Measurements from ENCODE around the gene SIVA1. TPM values are rescaled to one million over a fixed set of nuclear protein-coding genes. Genes with fewer than 3 reads are reported as not detected.
A peak's percentile ranks its signal among the peaks of the same experiment; 100 is the strongest.

The SIVA1 gene
- total and polyA plus RNA-seq, 4 donors = 67.5 to 212 (median 128) TPM

- Histone ChIP-seq H3K9ac (ENCODE audit: insufficient read depth in 1 of 2, low read length in 2 of 2) (no peak overlapping the region), H3K4me1 (ENCODE audit: control insufficient read depth in 5 of 5, insufficient read depth in 5 of 5, low read length in 5 of 5) (peaks cover 12 to 41% (median 32%) of the 10 kb centered on the region in 5 donors), H3K27ac (ENCODE audit: low read depth in 1 of 2, low read length in 1 of 2) (peak overlapping the region in 1 of 2 donors; percentile 21), H3K27me3 (ENCODE audit: control insufficient read depth in 3 of 3, insufficient read depth in 3 of 3, low read length in 2 of 3) (no peaks in the 10 kb centered on the region), H3K9me3 (ENCODE audit: control insufficient read depth in 4 of 4, insufficient read depth in 3 of 4, low read length in 3 of 4) (no peaks in the 10 kb centered on the region), H3K36me3 (ENCODE audit: control insufficient read depth in 4 of 4, insufficient read depth in 4 of 4, low read length in 4 of 4) (peaks cover 0 to 31% (median 9%) of the 10 kb centered on the region in 4 donors), H3K4me3 (no peak overlapping the region)
- TF ChIP-seq CTCF (IDR thresholded peaks at IDR 0.05; ENCODE audit: control extremely low read depth, extremely low read depth) = no peak
- ATAC-seq (ENCODE audit: insufficient read depth, low FRiP score) = no peak
- DNase-seq = no peak
- 83 to 89% methylated on average over 16 of the region's 16 CpGs for WGBS, 2 donors
Measured at GRCh38 chr14:104792945-104793702, 40.2 kb downstream of the SIVA1 start.

GRCh38 chr14:104793703-104793959 lies 40.7 kb downstream of the SIVA1 start:
- no peak overlapping the region for H3K4me3 ChIP-seq
- H3K9me3 ChIP-seq (ENCODE audit: control insufficient read depth in 4 of 4, insufficient read depth in 3 of 4, low read length in 3 of 4) = no peaks in the 10 kb centered on the region
- no peak overlapping the region for H3K27ac ChIP-seq (ENCODE audit: low read depth in 1 of 2, low read length in 1 of 2)
- DNase-seq (no peak), ATAC-seq (ENCODE audit: insufficient read depth, low FRiP score) (no peak)
- no peak for TF ChIP-seq CTCF (IDR thresholded peaks at IDR 0.05; ENCODE audit: control extremely low read depth, extremely low read depth)
- H3K36me3 ChIP-seq (ENCODE audit: control insufficient read depth in 4 of 4, insufficient read depth in 4 of 4, low read length in 4 of 4) = peaks cover 0 to 28% (median 9%) of the 10 kb centered on the region in 4 donors
- peaks cover 12 to 36% (median 32%) of the 10 kb centered on the region in 5 donors for H3K4me1 ChIP-seq (ENCODE audit: control insufficient read depth in 5 of 5, insufficient read depth in 5 of 5, low read length in 5 of 5)
- 87 to 91% methylated on average over 2 of the region's 2 CpGs for WGBS, 2 donors
- no peaks in the 10 kb centered on the region for H3K27me3 ChIP-seq (ENCODE audit: control insufficient read depth in 3 of 3, insufficient read depth in 3 of 3, low read length in 2 of 3)
- no peak overlapping the region for H3K9ac ChIP-seq (ENCODE audit: insufficient read depth in 1 of 2, low read length in 2 of 2)

GRCh38 chr14:104794099-104794498 lies 41.2 kb downstream of the SIVA1 start:
- Histone ChIP-seq H3K4me3 (peak overlapping the region; percentile 39), H3K4me1 (ENCODE audit: control insufficient read depth in 5 of 5, insufficient read depth in 5 of 5, low read length in 5 of 5) (peaks cover 12 to 36% (median 32%) of the 10 kb centered on the region in 5 donors), H3K27me3 (ENCODE audit: control insufficient read depth in 3 of 3, insufficient read depth in 3 of 3, low read length in 2 of 3) (no peaks in the 10 kb centered on the region), H3K9me3 (ENCODE audit: control insufficient read depth in 4 of 4, insufficient read depth in 3 of 4, low read length in 3 of 4) (no peaks in the 10 kb centered on the region), H3K9ac (ENCODE audit: insufficient read depth in 1 of 2, low read length in 2 of 2) (peak overlapping the region in 1 of 2 donors; percentile 58), H3K36me3 (ENCODE audit: control insufficient read depth in 4 of 4, insufficient read depth in 4 of 4, low read length in 4 of 4) (peaks cover 0 to 25% (median 9%) of the 10 kb centered on the region in 4 donors), H3K27ac (ENCODE audit: low read depth in 1 of 2, low read length in 1 of 2) (peak overlapping the region in 1 of 2 donors; percentile 30)
- 13 to 23% methylated on average over 15 of the region's 15 CpGs for WGBS, 2 donors
- ATAC-seq (ENCODE audit: insufficient read depth, low FRiP score) = no peak
- peak in 2 of 3 donors; percentile 44 to 57 for DNase-seq
- no peak for TF ChIP-seq CTCF (IDR thresholded peaks at IDR 0.05; ENCODE audit: control extremely low read depth, extremely low read depth)
